Measurements from ENCODE around the gene UCP2. TPM values are rescaled to one million over a fixed set of nuclear protein-coding genes. Genes with fewer than 3 reads are reported as not detected.

The UCP2 gene
- total and polyA plus RNA-seq, 11 donors, result 11.9 to 170 (median 19.7) TPM

GRCh38 chr11:73958521-73959141 lies 24.0 kb downstream of the UCP2 start:
- Histone ChIP-seq H3K4me1 (peaks cover 0 to under 1% (median 0%) of the 10 kb centered on the region in 12 donors), H3K9me3 (no peaks in the 10 kb centered on the region), H3K4me3 (no peak overlapping the region), H3K27me3 (peaks cover 0 to 24% (median 5%) of the 10 kb centered on the region in 9 donors), H3K36me3 (no peaks in the 10 kb centered on the region), H3K27ac (no peak overlapping the region)
- DNase-seq (no peak), ATAC-seq (no peak)
- TF ChIP-seq POLR2A (IDR thresholded peaks at IDR 0.05) (no peak), CTCF (IDR thresholded peaks at IDR 0.05) (no peak)
- intact Hi-C loops (cut with DNase I), result no loop called here
- 75 to 82% (median 76%) methylated on average over 18 of the region's 18 CpGs for WGBS, 4 donors

DNA sequence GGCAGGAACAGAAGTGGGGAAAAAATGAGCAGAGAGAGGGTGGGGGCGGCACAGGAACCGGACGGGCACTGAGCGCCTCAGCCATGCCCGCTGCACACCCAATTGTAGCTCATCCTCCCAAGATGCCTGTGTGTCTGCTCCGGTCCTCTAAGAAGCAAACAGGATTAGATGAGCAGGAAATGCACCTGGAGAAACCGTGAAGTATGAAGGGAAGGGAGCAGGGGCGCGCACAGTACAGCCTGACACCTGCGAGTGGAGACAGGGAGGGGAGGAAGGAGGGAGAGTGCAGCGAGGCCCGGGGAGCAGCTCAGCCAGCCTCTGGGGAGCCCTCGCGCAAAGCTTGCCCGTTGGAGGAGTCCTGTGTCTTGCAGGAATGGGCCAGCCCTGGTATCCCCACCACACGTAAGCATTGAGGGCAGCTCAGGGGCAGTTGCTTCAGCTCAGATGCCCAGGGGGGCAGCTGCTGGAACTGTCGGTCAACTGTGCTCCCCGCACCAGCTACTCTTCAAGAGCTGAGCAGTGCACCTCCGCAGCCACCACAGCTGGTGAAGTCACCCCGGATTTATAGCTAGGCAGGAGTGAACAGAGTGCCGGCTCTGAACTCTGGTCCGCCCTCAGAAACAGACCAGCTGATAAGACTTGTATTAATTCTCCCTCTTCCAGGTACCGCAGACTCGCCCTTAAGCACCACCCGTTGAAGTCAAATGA lies 24.8 kb downstream of the UCP2 start:
- intact Hi-C loops (cut with DNase I), result no loop called here
- no peak for TF ChIP-seq POLR2A (IDR thresholded peaks at IDR 0.05)
- TF ChIP-seq CTCF (IDR thresholded peaks at IDR 0.05), result no peak
- Histone ChIP-seq H3K9me3 (no peaks in the 10 kb centered on the region), H3K27ac (no peak overlapping the region), H3K4me1 (no peaks in the 10 kb centered on the region), H3K4me3 (no peak overlapping the region), H3K27me3 (peaks cover 0 to 24% (median 5%) of the 10 kb centered on the region in 9 donors), H3K36me3 (no peaks in the 10 kb centered on the region)
- no peak for ATAC-seq
- no peak for DNase-seq
- 56 to 74% (median 67%) methylated on average over 21 to 25 of the region's 25 CpGs for WGBS, 4 donors

GRCh38 chr11:73956876-73957653 lies 25.6 kb downstream of the UCP2 start:
- Histone ChIP-seq H3K4me1 (no peaks in the 10 kb centered on the region), H3K27ac (no peak overlapping the region), H3K36me3 (no peaks in the 10 kb centered on the region), H3K27me3 (peaks cover 0 to 24% (median 5%) of the 10 kb centered on the region in 9 donors), H3K9me3 (no peaks in the 10 kb centered on the region), H3K4me3 (no peak overlapping the region)
- intact Hi-C loops (cut with DNase I), result no loop called here
- no peak for DNase-seq
- ATAC-seq, result no peak
- TF ChIP-seq CTCF (IDR thresholded peaks at IDR 0.05), result no peak
- TF ChIP-seq POLR2A (IDR thresholded peaks at IDR 0.05), result no peak
- WGBS, 4 donors, result 38 to 58% (median 49%) methylated on average over 27 to 29 of the region's 29 CpGs

DNA sequence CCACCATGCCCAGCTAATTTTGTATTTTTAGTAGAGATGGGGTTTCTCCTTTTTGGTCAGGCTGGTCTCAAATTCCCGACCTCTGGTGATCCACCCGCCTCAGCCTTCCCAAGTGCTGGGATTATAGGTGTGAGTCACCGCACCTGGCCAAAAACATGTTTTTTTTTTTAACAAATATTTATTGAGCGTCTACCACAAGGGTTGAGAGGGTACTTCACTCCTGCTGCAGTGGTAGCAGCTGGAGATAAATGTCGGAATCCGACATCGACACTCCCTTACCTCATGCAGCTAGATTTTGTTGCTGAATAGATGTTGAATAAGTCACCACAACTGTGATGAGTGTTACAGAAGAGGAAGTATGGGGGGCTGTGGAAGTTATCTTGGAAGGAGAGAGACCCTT lies 30.8 kb downstream of the UCP2 start:
- TF ChIP-seq POLR2A (IDR thresholded peaks at IDR 0.05) (no peak), CTCF (IDR thresholded peaks at IDR 0.05) (no peak)
- 85 to 90% (median 88%) methylated on average over 7 of the region's 7 CpGs for WGBS, 4 donors
- H3K27ac ChIP-seq, result no peak overlapping the region
- H3K4me3 ChIP-seq, result no peak overlapping the region
- DNase-seq, result no peak
- H3K4me1 ChIP-seq, result no peaks in the 10 kb centered on the region
- H3K9me3 ChIP-seq, result no peaks in the 10 kb centered on the region
- H3K27me3 ChIP-seq, result peaks cover 0 to 12% (median 1%) of the 10 kb centered on the region in 9 donors
- intact Hi-C loops (cut with DNase I), result no loop called here
- no peak for ATAC-seq
- H3K36me3 ChIP-seq, result no peaks in the 10 kb centered on the region

All from heart left ventricle (tissue), 16 donors.